C4-2B (cell line): ENCODE measurements around the gene RNF217.

Experiments used
- CTCF ChIP-seq: fragments of 450-650 bp; conservative IDR thresholded peaks from 2 replicates; pipeline ENCODE4 v1.5.1; 2017; ENCODE audit warnings: mild to moderate bottlenecking
- ZFX ChIP-seq: fragments of 450-650 bp; IDR thresholded peaks from 2 replicates; pipeline ENCODE4 v1.6.1; 2017

GRCh38 chr6:125121894-125122293, 159.7 kb downstream of the RNF217 start:
- no peak for TF ChIP-seq CTCF
- no peak for TF ChIP-seq ZFX
